ACHN (cell line): ENCODE measurements around the gene APOBEC2.
A peak's percentile ranks its signal among the peaks of the same experiment; 100 is the strongest.

Experiments used
- DNase-seq: peaks from one replicate; pipeline ENCODE4 v3.0.0-alpha.2; 2015
- in situ Hi-C: cut with HindIII; loops from 2 replicates; pipeline ENCODE4 v1.10.0; 2017; ENCODE audit warnings: low sequenced_read_pairs, low pct_ligation_motif_present, low pct_unique_long_range_greater_than_20kb

The APOBEC2 gene

GRCh38 chr6:41051873-41052272 lies 1.1 kb upstream of the APOBEC2 start:
- in situ Hi-C loops = no loop called here

GRCh38 chr6:41054511-41054910 lies 1.5 kb downstream of the APOBEC2 start:
- no peak for DNase-seq
- in situ Hi-C loops = no loop called here

More at GRCh38 chr6:41051873-41052272, 1.1 kb upstream of the APOBEC2 start:
- no peak for DNase-seq

GRCh38 chr6:41055149-41055548 lies 2.1 kb downstream of the APOBEC2 start:
- DNase-seq = no peak
- in situ Hi-C loops = no loop called here

GRCh38 chr6:41056768-41057490 lies 3.9 kb downstream of the APOBEC2 start:
- no peak for DNase-seq
- in situ Hi-C loops = no loop called here

GRCh38 chr6:41058783-41059181 lies 5.8 kb downstream of the APOBEC2 start:
- in situ Hi-C loops = no loop called here

DNA sequence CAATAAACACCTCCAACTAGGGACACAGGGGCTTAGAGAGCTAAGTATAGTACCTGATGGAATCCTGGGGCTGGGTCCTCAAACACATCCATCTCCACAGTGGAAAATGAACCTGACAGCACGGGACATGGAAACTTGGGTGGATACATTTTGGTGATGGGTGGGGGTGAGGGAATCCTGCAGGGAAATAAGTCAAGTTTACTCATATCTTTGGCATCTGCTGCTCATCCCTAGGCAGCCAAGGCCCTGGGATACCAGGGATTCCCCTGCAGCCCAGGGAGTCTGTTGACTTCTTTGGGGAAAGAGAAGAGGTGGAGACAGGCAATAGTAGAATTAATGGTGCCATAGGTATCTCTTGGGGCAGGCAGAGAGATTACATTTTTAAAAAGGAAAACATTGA lies 6.6 kb downstream of the APOBEC2 start:
- in situ Hi-C loops = no loop called here
- peak; percentile 51 for DNase-seq

More at GRCh38 chr6:41058783-41059181, 5.8 kb downstream of the APOBEC2 start:
- no peak for DNase-seq

DNA sequence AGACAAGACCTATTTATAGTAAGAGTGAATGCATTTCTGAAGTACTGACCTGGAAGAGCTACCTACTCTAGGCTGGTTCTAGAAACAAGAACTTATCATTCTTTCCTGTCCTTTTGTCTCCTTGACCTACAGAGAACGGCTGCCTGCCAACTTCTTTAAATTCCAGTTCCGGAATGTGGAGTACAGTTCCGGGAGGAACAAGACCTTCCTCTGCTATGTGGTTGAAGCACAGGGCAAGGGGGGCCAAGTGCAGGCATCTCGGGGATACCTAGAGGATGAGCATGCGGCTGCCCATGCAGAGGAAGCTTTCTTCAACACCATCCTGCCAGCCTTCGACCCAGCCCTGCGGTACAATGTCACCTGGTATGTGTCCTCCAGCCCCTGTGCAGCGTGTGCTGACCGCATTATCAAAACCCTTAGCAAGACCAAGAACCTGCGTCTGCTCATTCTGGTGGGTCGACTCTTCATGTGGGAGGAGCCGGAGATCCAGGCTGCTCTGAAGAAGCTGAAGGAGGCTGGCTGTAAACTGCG lies 8.3 kb downstream of the APOBEC2 start:
- in situ Hi-C loops = no loop called here

DNA sequence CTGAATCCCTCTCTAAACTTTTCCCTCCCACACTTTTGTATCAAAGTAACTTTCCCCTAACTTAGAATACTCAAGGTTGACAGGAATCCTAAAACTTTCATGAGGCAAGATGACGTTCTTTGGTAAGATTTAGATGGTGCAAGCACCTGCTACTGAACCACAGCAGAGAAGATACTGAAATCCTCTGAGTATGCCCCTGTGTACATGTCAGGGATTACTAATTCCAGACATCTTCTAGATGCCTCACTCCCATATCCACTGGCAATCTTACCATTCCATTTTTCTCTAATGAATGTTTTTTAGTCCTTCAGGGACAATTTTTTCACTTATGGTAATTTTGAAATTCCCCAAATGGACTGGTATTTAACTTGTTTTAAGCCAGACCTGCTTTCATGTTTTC lies 9.1 kb downstream of the APOBEC2 start:
- in situ Hi-C loops = no loop called here

More for the DNA sequence above, 8.3 kb downstream of the APOBEC2 start:
- DNase-seq = no peak

DNA sequence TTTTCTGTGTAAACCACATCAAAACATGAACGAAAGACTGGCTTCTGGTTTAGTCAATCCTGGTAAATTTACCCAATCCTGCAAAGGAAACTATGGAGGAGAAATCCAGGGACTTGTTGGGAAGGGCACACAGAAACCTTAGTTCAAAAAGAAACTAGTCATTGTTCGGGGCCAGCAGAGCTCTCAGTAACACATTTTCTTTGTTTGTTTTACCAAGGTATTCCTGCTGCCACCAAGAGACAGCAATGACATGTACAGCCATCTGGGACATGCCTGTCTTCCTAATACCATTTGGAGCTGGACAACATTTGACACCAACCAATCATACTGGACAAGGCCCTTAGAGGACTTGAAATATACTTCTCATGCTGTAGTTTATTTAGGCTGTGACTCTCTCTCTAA lies 10.9 kb downstream of the APOBEC2 start:
- in situ Hi-C loops = no loop called here

More for the DNA sequence above, 9.1 kb downstream of the APOBEC2 start:
- DNase-seq = no peak

DNA sequence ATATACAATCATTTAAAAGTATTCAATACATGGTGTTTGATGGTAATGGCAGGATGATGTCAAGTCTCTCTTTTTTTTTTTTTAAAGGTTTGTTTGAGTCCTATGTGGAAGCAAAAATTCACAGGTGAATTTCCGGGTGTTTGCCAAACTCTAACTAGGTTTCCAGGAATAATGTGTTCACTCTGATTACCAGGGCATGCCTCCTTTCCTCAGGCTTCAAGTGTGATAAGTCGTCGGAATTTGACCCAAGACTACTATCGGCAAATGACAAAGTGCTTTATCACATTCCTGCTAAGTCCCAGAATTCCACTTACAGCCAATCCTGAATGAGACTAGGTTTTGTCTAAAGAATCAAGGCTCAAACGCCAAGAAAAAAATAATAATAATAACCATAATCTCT lies 11.8 kb downstream of the APOBEC2 start:
- in situ Hi-C loops = no loop called here
- no peak for DNase-seq

More for the DNA sequence above, 10.9 kb downstream of the APOBEC2 start:
- no peak for DNase-seq

DNA sequence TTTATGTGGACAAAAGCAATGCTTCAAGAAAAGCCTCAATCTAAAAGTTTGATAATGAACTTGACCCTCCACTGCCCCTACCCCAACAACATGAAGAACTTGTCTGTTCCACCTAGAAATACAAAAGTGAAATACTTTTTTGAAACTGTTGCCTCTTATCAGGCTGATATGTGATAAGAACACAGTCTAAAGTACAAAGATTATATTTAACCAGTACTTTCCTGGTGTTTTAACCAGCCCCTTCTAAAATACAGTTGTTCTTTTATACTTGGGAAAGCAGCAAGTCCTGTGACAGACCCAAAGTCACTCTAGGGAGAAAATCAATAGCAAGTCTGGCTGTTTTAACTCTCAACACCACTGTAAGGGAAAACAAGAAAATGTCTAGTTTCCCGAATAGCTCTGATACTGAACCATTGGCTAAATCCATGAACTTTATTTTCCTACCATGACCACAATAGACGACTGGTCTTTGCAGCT lies 12.6 kb downstream of the APOBEC2 start:
- in situ Hi-C loops = no loop called here
- DNase-seq = no peak

DNA sequence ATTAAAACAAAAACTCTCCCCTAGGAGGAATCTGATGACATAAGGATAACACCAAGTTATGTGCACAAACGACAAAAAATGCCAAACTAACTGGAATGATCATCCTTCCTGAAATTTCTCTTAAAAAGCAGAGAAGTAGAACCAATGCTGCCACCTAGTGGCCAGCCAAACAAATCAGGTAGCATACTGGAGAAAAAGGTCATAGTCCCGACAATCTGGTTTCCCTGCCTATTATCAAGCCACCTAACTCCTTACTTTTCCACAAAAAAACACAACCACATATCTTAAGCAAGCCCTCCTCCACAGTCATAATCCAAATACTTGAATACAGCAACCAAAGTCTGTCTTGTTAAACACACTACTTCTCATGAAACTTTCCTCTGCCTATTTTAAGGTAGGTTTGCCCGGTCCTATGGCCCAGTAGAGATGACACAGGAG lies 13.9 kb downstream of the APOBEC2 start:
- DNase-seq = peak; percentile 70
- in situ Hi-C loops = no loop called here

GRCh38 chr6:41071501-41071922 lies 18.5 kb downstream of the APOBEC2 start:
- peak; percentile 81 for DNase-seq
- in situ Hi-C loops = no loop called here

DNA sequence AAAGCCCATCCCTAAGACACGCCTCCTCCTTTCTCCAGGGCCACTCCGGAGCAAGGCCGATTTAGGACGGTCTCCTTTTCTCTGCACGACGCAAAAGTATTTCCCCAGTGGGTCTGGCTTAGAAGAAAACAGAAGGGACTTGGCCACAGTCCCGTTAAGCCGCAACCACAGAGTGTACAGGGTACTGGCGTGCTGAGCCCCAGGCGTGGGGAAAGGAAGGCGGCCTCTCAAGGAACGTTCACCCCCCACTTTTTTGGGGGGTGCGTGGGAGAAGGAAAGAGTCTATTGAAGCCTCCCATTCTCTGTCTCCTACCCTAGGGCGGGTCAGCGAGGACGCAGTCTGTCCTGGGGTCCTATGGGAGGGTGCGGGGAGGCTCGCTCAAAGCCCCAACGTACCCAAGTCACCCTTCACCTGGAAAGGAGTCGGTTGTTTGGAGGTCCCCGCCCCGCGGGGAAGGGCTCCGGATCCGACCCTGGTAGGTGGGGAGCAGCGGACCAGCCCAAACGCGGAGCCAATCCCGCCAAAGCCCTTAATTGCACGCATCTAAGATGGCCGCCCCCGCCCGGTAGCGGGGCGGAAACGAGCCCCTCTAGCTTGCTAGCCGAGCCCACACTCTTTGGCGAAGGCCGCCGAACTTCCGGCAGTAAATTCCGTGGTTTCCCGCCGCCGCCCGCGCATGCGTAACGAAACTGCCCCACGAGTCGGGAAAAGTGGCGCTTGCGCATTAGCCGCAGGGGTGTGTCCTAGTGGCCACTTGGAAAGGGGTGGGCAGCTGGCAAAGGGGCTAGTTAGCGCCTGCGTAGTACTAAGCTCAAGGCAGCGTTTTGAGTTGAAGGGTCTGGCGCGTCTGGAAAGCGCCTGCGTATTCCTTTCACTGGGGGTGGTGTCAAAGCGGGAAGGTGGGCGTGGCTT lies 19.2 kb downstream of the APOBEC2 start, which contains the start of gene OARD1:
Gene OARD1 (minus strand): TSS at position 434 of the 913 bp plus-strand sequence. CDS start 722 bp downstream, outside the sequence.
- peak; percentile 97 for DNase-seq
- in situ Hi-C loops = no loop called here

- in situ Hi-C loops = no loop called here
- DNase-seq = peak; percentile 97
Observed at GRCh38 chr6:41072836-41073202, 19.8 kb downstream of the APOBEC2 start, which contains the start of gene NFYA. NFYA (plus strand) TSS chr6:41072974; CDS start chr6:41079090, 6,116 bp downstream.

- in situ Hi-C loops = no loop called here
- DNase-seq = peak; percentile 82
Observed at GRCh38 chr6:41073203-41073967, 20.4 kb downstream of the APOBEC2 start.

GRCh38 chr6:41073968-41074691 lies 21.1 kb downstream of the APOBEC2 start:
- in situ Hi-C loops = no loop called here
- DNase-seq = peak; percentile 22
